Measurements from ENCODE around the gene RAB43.

The RAB43 gene

DNA sequence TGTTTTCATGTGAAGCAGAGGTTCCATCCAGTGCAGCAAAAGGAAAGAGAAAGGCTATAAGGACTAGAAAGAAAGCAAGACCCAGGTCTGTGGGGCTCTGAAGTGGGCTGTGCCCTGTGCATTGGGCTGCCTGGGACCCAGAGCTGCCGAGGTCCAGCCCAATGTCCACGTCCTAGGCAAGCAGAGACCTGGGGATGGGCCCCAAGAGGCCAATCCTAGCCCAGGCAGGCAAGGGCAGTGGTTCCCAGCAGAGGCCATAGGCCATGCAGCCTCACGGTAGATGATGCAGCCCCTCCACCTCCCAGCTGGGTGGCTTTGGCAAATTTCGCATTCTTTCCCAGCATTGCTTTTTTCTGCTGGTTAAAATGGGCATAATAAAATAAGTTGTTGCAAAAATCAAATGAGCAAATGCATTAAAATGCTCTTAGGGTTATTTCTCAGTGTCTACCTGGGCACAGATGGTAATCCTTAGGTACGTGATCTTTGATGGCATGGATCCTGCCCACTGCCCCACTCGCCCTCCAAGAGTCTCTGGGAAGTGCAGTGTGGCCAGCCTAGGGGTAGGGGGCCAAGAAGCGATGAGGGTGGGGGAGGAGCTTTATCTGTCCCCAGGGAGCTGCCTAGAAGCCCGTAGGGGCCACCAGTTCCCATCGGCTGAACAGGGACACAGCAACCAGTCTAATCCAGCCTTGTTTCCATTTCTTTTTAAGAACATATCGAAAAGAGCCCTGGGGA lies 83.3 kb downstream of the RAB43 start:
- DNase-seq (ENCODE audit: low spot score), result no peak
